Right lobe of liver (tissue), 4 donors: ENCODE measurements around the gene MTMR8.

Experiments used
- POLR2A ChIP-seq: fragments of 450-650 bp; IDR thresholded peaks from one replicate; pipeline ENCODE4 v1.6.1; 2017; ENCODE audit warnings: antibody characterized with exemption, mild to moderate bottlenecking
- TF ChIP-seq, protein P1 (sequence below), 4 donors: fragments of 200-600 bp in 3 of 4; fragments of 450-650 bp in 1 of 4; IDR thresholded peaks; one replicate each; pipeline versions ENCODE4 v1.5.1 to v1.8.0; 2016 to 2022; ENCODE audit warnings: antibody characterized with exemption in 4 of 4, mild to moderate bottlenecking in 2 of 4
- donor health status: DM: no; HTN: no; CAD: no.
- donor health status: DM: no; HTN: no; CAD: no.
- donor health status: DM: no; HTN: yes; CAD: no.

- TF ChIP-seq, protein P1, sequence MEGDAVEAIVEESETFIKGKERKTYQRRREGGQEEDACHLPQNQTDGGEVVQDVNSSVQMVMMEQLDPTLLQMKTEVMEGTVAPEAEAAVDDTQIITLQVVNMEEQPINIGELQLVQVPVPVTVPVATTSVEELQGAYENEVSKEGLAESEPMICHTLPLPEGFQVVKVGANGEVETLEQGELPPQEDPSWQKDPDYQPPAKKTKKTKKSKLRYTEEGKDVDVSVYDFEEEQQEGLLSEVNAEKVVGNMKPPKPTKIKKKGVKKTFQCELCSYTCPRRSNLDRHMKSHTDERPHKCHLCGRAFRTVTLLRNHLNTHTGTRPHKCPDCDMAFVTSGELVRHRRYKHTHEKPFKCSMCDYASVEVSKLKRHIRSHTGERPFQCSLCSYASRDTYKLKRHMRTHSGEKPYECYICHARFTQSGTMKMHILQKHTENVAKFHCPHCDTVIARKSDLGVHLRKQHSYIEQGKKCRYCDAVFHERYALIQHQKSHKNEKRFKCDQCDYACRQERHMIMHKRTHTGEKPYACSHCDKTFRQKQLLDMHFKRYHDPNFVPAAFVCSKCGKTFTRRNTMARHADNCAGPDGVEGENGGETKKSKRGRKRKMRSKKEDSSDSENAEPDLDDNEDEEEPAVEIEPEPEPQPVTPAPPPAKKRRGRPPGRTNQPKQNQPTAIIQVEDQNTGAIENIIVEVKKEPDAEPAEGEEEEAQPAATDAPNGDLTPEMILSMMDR (IDR thresholded peaks at IDR 0.05) = no peak
- TF ChIP-seq POLR2A = no peak
Observed at GRCh38 chrX:64427787-64428186, 32.5 kb upstream of the MTMR8 start.
